GM19395 (cell line): ENCODE data around the gene TUBGCP2.
"Not testable (repeated sequence)": the region's sequence is repeated elsewhere in the genome, so short reads cannot be mapped to it uniquely, and the experiment has no call there.

Experiments used
- ATAC-seq: cut with Tn5 transposase; IDR thresholded peaks from one replicate; pipeline ENCODE4 v1.9.1; 2021; ENCODE audit warnings: mild to moderate bottlenecking, moderate library complexity; ENCODE audit not compliant: unreplicated experiment

TUBGCP2 gene

GRCh38 chr10:133249975-133250754, 58.5 kb downstream of the TUBGCP2 start:
- ATAC-seq, result no peak

GRCh38 chr10:133249094-133249780, 59.4 kb downstream of the TUBGCP2 start:
- no peak for ATAC-seq

- ATAC-seq, result no peak
Observed at GRCh38 chr10:133248334-133248715, 60.3 kb downstream of the TUBGCP2 start.

GRCh38 chr10:133247681-133248333, 60.9 kb downstream of the TUBGCP2 start:
- no peak for ATAC-seq

- no peak for ATAC-seq
Observed at GRCh38 chr10:133246236-133246626, 62.4 kb downstream of the TUBGCP2 start.

GRCh38 chr10:133245439-133246235, 63.0 kb downstream of the TUBGCP2 start:
- no peak for ATAC-seq

GRCh38 chr10:133243593-133243992, 65.1 kb downstream of the TUBGCP2 start:
- no peak for ATAC-seq

- no peak for ATAC-seq
Observed at GRCh38 chr10:133242611-133243356, 65.9 kb downstream of the TUBGCP2 start.

GRCh38 chr10:133241501-133242205, 67.0 kb downstream of the TUBGCP2 start:
- ATAC-seq, result peak; percentile 65

- no peak for ATAC-seq
Observed at GRCh38 chr10:133239990-133240389, 68.7 kb downstream of the TUBGCP2 start.

- ATAC-seq, result no peak
Observed at GRCh38 chr10:133238466-133238804, 70.2 kb downstream of the TUBGCP2 start.

- ATAC-seq, result no peak
Observed at GRCh38 chr10:133237588-133238465, 70.8 kb downstream of the TUBGCP2 start, which contains the start of gene VENTX. Gene VENTX, plus strand, starts transcription at chr10:133237855. Its CDS starts 60 bp downstream, at chr10:133237915.

- no peak for ATAC-seq
Observed at GRCh38 chr10:133237241-133237587, 71.5 kb downstream of the TUBGCP2 start.

GRCh38 chr10:133236401-133237240, 72.1 kb downstream of the TUBGCP2 start:
- no peak for ATAC-seq

- no peak for ATAC-seq
Observed at GRCh38 chr10:133235932-133236331, 72.7 kb downstream of the TUBGCP2 start.

GRCh38 chr10:133235265-133235855, 73.3 kb downstream of the TUBGCP2 start:
- no peak for ATAC-seq

- not testable (repeated sequence) for ATAC-seq
Observed at GRCh38 chr10:133234796-133235195, 73.9 kb downstream of the TUBGCP2 start.
